Measurements from ENCODE around the gene ZNF407.

DNA sequence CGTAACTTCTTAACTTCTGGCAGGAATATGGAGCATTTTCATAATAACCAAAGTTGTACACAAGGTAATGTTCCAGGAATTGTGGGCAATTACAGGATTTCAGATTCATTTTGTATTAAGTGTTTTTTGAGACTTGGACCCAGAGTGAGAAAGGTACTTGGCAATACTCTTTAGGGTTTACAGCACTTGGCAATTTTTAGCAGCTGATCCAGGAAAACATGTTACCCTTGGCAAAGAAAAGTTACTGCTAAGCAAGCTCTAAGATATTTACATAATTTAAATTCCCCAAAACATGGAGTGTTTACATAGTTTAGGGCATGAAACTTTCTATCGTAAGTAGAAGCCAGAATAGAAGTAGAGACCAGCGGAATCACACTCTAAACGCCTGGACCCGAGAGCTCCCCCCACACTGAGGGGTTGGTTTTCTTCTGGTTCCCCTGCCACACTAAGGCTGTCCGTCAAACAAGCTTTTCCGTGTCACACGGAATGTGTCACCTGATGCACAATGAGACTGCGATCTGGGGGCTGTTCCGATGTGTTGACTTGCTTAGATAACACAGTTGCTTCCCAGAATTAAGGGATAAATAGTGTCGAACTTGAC, 434.1 kb downstream of the ZNF407 start:
- TF ChIP-seq LEF1 (IDR thresholded peaks at IDR 0.05; ENCODE audit: borderline replicate concordance), result no peak
- no peak for TF ChIP-seq SP1 (IDR thresholded peaks at IDR 0.05)
- TF ChIP-seq FOXM1 (IDR thresholded peaks at IDR 0.05; ENCODE audit: borderline replicate concordance), result no peak
- no peak for TF ChIP-seq ZNF384 (IDR thresholded peaks at IDR 0.05)
- no peak for TF ChIP-seq BHLHE40 (IDR thresholded peaks at IDR 0.05; ENCODE audit: borderline replicate concordance)
- TF ChIP-seq L3MBTL2 (conservative IDR thresholded peaks at IDR 0.05), result no peak
- TF ChIP-seq SUZ12 (IDR thresholded peaks at IDR 0.05), result no peak
- TF ChIP-seq ARNT (IDR thresholded peaks at IDR 0.05), result no peak
- no peak for TF ChIP-seq FOXK2 (IDR thresholded peaks at IDR 0.05)
- no peak for TF ChIP-seq CTBP1 (IDR thresholded peaks at IDR 0.05; ENCODE audit: borderline replicate concordance)
- no peak for TF ChIP-seq HDGF (IDR thresholded peaks at IDR 0.05; ENCODE audit: borderline replicate concordance)
- TF ChIP-seq ELF4 (IDR thresholded peaks at IDR 0.05), result no peak
